DOHH2 (cell line): ENCODE measurements around the gene MLF1.

ENCODE experiments used
- EZH2phosphoT487 ChIP-seq: fragments of 200-600 bp; sonication (generic); IDR thresholded peaks from 2 replicates; pipeline ENCODE4 v1.6.1; 2017; ENCODE audit warnings: borderline replicate concordance, mild to moderate bottlenecking, antibody characterized with exemption, low read length, moderate library complexity, mixed read lengths
- TF ChIP-seq, protein P1 (sequence below): fragments of 200-600 bp; sonication (generic); IDR thresholded peaks from one replicate; pipeline ENCODE4 v1.5.1; 2014; ENCODE audit warnings: antibody characterized with exemption, mild to moderate bottlenecking, low read depth, low read length; ENCODE audit not compliant: poor library complexity, severe bottlenecking

DNA sequence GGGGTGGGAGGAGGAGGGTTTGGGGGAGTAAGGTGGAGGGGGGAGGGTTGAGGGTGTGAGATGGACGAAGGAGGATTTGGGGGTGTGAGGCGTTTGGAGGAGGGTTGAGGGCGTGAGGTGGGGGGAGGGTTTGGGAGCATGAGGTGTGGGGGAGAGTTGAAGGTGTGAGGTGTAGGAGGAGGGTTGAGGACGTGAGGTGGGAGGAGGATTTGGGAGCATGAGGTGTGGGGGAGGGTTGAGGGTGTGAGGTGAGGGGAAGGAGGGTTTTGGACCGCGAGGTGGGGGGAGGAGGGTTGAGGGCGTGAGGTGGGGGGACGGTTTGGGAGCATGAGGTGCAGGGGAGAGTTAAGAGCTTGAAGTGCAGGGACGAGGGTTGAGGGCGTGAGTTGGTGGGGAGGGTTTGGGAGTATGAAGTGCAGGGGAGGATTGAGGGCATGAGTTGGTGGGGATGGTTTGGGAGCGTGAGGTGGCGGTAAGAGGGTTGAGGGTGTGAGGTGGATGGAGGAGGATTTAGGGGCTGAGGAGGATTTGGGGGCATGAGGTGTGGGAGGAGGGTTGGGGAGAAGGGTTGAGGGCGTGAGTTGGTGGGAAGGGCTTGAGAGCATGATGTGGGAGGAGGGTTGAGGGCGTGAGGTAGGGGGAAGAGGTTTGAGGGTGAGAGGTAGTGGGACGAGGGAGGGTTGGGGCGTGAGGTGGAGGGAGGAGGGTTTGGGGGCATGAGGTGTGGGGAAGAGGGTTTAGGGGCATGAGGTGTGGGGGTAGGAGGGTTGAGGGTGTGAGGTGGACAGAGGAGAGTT is 1.2 kb downstream of the MLF1 start:
- TF ChIP-seq, protein P1, sequence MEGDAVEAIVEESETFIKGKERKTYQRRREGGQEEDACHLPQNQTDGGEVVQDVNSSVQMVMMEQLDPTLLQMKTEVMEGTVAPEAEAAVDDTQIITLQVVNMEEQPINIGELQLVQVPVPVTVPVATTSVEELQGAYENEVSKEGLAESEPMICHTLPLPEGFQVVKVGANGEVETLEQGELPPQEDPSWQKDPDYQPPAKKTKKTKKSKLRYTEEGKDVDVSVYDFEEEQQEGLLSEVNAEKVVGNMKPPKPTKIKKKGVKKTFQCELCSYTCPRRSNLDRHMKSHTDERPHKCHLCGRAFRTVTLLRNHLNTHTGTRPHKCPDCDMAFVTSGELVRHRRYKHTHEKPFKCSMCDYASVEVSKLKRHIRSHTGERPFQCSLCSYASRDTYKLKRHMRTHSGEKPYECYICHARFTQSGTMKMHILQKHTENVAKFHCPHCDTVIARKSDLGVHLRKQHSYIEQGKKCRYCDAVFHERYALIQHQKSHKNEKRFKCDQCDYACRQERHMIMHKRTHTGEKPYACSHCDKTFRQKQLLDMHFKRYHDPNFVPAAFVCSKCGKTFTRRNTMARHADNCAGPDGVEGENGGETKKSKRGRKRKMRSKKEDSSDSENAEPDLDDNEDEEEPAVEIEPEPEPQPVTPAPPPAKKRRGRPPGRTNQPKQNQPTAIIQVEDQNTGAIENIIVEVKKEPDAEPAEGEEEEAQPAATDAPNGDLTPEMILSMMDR, result no peak
- no peak for TF ChIP-seq EZH2phosphoT487
